OCI-LY1 (cell line): ENCODE results near the gene C20orf96.
"Not testable (repeated sequence)": the region's sequence is repeated elsewhere in the genome, so short reads cannot be mapped to it uniquely, and the experiment has no call there.

Experiments
- EZH2 ChIP-seq: fragments of 200-600 bp; sonication (generic), shearing (Covaris generic); IDR thresholded peaks from 2 replicates; pipeline ENCODE4 v1.8.0; 2017; ENCODE audit warnings: borderline replicate concordance, mixed run types, mild to moderate bottlenecking, antibody characterized with exemption, low read length, moderate library complexity, mixed read lengths
- TF ChIP-seq, protein P1 (sequence below): fragments of 200-600 bp; sonication (generic), shearing (Covaris generic); IDR thresholded peaks from 2 replicates; pipeline ENCODE4 v1.5.1; 2017; ENCODE audit warnings: mild to moderate bottlenecking, antibody characterized with exemption, low read length, moderate library complexity, mixed read lengths

DNA sequence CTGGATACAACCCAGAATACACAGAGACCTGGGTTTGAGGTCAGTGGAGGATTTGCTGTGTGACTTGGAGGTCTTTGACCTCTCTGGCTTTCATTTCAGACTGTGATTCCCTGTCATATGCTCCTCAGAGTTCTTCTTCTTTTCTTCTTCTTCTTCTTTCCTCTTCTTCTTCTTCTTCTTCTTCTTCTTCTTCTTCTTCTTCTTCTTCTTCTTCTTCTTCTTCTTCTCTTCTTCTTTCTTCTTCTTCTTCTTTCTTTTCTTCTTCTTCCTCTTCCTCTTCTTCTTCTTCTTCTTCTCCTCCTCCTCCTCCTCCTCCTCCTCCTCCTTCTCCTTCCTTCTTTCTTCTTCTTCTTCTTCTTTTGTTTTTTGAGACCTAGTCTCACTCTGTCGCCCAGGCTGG, 45.5 kb upstream of the C20orf96 start:
- TF ChIP-seq, protein P1, sequence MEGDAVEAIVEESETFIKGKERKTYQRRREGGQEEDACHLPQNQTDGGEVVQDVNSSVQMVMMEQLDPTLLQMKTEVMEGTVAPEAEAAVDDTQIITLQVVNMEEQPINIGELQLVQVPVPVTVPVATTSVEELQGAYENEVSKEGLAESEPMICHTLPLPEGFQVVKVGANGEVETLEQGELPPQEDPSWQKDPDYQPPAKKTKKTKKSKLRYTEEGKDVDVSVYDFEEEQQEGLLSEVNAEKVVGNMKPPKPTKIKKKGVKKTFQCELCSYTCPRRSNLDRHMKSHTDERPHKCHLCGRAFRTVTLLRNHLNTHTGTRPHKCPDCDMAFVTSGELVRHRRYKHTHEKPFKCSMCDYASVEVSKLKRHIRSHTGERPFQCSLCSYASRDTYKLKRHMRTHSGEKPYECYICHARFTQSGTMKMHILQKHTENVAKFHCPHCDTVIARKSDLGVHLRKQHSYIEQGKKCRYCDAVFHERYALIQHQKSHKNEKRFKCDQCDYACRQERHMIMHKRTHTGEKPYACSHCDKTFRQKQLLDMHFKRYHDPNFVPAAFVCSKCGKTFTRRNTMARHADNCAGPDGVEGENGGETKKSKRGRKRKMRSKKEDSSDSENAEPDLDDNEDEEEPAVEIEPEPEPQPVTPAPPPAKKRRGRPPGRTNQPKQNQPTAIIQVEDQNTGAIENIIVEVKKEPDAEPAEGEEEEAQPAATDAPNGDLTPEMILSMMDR, result not testable (repeated sequence)
- not testable (repeated sequence) for TF ChIP-seq EZH2
